ENCODE results near the gene SLC25A44.

GRCh38 chr1:156193488-156194299 lies at the start of gene SLC25A44:
- TF ChIP-seq, protein P1, sequence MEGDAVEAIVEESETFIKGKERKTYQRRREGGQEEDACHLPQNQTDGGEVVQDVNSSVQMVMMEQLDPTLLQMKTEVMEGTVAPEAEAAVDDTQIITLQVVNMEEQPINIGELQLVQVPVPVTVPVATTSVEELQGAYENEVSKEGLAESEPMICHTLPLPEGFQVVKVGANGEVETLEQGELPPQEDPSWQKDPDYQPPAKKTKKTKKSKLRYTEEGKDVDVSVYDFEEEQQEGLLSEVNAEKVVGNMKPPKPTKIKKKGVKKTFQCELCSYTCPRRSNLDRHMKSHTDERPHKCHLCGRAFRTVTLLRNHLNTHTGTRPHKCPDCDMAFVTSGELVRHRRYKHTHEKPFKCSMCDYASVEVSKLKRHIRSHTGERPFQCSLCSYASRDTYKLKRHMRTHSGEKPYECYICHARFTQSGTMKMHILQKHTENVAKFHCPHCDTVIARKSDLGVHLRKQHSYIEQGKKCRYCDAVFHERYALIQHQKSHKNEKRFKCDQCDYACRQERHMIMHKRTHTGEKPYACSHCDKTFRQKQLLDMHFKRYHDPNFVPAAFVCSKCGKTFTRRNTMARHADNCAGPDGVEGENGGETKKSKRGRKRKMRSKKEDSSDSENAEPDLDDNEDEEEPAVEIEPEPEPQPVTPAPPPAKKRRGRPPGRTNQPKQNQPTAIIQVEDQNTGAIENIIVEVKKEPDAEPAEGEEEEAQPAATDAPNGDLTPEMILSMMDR (IDR thresholded peaks at IDR 0.05) = peak in 4 of 7 experiments; percentile 47 to 73 (median 53)
- TF ChIP-seq POLR2A (IDR thresholded peaks at IDR 0.05) (no peak), EP300 (IDR thresholded peaks at IDR 0.05) (no peak)

All from stomach (tissue), 4 donors.